Midbrain (tissue), 1 donor: ENCODE results near the gene MGST2.

Source experiments
- DNase-seq: peaks from one replicate; lab custom pipeline; 2025; lab: John Stamatoyannopoulos, UW

MGST2 gene

GRCh38 chr4:139704915-139705485, 39.4 kb downstream of the MGST2 start:
- no peak for DNase-seq

DNA sequence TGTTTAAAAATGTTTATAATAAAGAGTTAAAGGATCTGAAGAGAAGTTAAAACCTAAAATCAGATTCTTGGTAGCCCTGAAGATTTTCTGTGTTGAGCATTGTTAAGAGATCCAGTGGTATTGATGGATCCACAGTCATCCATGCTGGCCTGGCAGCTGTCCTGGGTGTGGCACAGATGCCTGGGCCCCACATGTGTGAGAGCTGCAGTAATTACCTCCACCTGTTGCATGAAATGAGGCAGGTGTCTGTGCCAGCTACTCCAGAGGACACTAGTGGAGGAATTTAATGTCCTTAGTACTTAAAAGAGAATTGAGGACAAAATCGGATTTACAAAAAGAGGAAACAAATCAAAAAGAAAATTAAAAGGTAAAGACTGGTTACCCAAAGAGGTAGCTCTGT, 44.0 kb downstream of the MGST2 start:
- no peak for DNase-seq

DNA sequence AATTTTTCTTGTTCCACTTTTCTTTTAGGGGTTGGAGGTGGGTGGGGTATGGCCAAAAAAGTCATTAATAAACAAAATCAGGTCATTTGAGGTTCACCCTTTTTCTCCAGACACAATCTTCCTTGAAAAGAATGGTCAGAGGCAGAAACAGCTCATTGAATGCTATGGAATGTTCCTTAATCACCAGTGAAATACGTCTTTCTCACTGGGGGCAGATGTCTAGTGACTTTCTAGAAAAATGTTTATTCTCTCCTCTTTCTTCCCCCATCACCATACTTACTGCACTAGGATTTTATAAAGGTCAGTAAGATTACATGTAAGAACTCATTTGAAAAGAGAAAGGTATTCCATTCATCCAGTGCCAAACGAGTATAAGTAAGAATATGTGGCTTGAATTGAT, 44.5 kb downstream of the MGST2 start:
- DNase-seq: no peak

DNA sequence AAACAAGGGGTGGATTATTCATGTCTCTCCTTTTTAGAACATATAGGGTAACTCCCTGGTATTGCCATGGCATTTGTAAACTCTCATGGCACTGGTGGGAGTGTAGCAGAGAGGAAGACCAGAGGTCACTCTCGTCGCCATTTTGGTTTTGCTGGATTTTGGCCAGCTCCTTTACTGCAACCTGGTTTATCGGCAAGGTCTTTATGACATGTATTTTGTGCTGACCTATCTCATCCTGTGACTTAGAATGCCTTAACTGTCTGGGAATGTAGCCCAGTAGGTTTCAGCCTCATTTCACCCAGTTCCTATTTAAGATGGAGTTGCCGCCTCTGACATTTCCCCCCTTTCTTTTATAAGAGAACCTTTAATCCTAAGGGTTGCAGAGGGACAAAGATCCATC, 45.8 kb downstream of the MGST2 start:
- no peak for DNase-seq

GRCh38 chr4:139712882-139713281, 47.3 kb downstream of the MGST2 start:
- DNase-seq: no peak

DNA sequence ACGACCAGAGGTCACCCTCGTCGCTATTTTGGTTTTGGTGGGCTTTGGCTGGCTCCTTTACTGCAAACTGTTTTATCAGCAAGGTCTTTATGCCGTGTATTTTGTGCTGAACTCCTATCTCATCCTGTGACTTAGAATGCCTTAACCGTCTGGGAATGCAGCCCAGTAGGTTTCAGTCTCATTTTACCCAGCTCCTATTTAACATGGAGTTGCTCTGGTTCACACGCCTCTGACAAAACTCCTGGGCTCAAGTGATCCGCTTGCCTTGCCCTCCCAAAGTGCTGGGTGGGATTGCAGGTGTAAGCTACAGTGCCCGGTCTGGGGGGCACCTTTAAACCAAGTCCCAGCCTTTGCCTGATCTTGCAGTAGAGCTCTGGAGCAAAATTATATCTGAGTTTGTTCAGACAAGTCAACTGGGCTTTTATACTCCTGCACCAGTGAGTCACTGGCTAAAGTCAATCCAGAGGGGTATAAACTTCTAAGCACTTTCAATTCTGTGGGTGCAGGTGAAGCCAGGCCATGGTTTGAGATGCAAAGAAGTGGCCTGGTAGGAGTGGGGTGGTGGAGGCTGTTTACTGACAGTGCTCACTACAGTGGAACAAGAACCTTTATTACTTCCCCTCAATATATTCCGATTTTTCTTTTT, 50.2 kb downstream of the MGST2 start:
- no peak for DNase-seq

GRCh38 chr4:139718358-139718757, 52.7 kb downstream of the MGST2 start:
- DNase-seq: no peak

DNA sequence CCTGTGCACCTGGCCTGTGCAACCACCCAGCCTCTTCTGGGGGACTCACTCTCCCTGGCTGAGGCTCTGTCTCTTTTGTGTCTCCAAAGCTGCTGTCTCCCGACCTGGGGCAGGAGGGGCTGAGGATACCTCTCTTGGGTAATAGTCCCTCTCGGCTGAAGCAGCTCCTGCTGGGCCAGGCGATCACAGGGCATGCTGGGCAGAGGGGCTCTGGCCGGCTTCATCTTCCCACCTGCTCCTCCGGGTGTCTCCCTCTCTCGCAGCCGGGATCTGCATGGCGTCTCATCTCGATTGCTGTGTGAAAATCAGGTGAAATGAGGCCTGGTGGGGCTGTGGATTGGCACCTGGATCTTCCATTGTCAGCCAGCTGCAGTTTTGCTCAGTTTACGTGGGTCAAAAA, 53.2 kb downstream of the MGST2 start:
- no peak for DNase-seq

- no peak for DNase-seq
These were observed 53.9 kb downstream of the MGST2 start for GRCh38 chr4:139719381-139720101.

DNA sequence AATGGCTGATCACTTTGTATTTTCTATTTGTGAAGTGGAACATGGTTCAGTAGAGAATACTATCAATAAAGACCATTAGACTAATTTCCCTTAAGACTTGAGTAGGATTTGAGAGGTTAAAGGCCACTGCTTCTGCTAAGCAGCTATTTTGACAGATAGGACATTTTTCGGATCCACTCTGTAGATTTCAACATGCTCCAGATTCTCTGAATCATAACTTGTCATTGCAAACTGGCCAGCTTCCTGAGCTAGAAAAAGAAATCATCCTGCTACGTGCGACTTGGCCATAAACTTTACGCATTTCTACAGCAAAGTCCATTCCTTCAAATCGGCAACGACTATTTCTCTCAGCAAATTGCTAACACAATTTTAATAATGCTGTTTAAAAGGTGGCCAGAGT, 55.2 kb downstream of the MGST2 start:
- no peak for DNase-seq

GRCh38 chr4:139721789-139722188, 56.2 kb downstream of the MGST2 start:
- no peak for DNase-seq

DNA sequence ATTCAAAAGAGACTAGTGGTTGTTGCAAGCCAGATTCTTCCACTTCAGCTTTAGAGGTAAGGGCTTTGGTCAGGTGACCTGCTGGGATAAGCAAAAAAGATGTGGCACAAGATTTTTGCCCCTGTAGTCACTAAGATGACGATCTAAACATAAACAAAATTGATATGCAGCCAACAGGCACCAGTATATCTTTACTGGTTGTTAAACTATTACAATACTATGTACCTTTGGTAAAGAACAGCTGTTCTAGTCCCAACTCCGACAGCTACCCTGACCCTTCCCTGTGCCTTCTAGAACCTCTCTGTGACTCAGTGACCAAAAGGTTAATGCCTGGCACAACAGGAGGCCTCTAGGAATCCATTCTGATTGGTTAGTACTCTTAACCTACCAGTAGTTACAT, 59.6 kb downstream of the MGST2 start:
- DNase-seq: no peak

GRCh38 chr4:139726615-139727014, 61.0 kb downstream of the MGST2 start:
- DNase-seq: no peak

DNA sequence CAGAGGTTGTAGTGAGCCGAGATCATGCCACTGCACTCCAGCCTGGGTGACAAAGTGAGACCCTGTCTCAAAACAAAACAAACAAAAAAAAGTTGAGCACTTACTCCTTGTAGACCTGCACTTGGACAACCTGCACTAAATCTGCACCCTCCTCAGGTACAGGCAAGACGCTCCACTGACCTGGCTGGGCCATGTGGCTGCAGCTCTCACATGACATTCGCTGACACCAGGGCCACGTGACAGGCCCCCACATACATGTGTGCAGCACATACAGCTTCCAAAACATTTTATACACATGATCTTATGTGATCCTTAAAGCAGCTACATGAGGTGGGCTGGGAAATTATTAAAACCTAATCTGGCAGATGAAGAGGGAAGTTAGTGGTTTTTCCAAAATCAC, 62.5 kb downstream of the MGST2 start:
- DNase-seq: no peak

DNA sequence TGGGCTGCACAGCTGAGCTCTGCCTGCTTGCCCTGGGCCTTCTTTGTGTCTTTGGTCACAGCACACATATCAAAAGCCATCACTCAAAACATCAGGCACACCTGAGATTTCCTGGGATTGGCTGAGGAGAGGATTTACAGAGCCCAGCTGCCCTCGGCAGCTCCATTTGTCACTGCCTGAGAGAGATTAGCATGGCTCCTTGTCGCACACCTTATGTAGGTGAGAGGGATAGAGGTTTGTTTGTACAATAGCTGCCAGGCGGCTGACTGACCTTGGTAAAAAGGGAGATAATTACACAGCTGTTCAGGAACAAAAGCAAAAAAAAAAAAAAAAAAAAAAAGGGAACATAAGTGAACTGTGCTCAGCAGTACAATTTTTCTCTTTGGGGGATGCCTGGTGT, 63.2 kb downstream of the MGST2 start:
- no peak for DNase-seq

- no peak for DNase-seq
These were observed 67.5 kb downstream of the MGST2 start for GRCh38 chr4:139732991-139733570.

GRCh38 chr4:139734201-139734874, 68.7 kb downstream of the MGST2 start:
- peak; percentile 45 for DNase-seq

DNA sequence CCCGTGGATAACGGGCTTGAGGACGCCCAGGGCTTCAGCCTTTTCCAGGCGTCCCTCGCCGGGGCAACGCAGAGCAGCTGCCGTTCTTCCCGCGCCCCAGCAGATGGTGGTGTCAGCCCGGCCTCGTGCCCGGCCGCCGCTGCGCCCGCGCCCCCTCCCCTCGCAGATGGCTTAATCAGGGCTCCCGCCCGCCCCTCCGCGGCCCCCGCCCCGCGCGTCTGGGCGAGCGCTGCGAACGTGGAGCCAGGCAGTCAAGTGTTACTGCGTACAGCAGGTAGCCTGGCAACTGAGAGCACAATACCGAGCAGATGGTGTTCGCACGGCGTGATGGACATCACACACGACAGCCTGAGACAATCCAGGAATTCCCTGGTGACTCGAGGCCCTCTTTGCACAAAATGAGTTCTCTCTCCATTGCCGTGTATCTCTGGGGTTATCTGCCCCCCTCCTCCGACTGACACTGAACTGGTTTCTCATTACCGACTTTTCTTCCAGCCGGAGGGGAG, 69.3 kb downstream of the MGST2 start:
- DNase-seq: peak; percentile 86

DNA sequence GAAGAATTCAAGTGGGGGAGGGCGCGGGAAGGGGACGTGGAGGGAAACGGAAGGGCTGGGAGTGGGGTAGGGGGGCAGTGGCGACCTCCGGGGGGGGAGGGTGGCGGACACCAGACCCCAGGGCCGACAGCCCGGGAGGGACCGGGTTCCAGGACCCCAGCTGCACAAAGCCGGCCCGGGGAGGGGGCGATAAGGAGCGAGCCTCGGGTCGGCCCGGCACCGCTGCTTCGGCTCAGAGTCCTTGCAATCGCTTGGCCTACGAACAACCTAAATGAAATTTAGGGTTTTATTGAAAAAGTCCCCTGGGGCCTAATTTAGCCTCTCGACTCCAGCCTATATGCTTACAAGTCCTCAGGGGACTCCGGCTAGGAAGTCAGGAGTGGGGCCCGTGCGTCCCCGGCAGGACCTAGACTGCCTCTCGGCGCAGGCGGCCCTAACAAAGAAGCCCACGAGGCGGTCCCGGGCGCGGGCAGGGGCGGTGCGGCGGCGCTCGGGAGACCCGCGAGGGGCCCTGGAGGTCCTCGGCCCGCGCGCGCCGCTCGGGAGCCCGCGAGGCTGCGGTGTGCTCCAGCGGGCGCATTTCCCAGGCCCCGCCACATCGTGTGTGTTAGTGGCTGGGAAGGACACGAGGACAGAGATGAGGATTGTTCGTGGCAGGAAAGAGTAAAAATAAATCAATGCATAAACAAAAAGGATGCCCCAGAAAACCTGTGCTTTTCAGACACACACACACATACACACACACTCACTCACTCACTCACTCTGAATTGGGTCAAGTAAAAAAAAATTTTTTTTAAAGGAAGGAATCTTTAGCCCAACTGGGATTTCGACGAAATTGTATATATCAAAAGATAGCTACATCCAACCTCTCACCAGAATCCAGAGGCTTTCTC, 70.0 kb downstream of the MGST2 start:
- peak; percentile 59 for DNase-seq

- no peak for DNase-seq
These were observed 70.6 kb downstream of the MGST2 start for GRCh38 chr4:139736274-139736660.

GRCh38 chr4:139736661-139737060, 71.0 kb downstream of the MGST2 start:
- DNase-seq: no peak
